Osteocyte (in vitro differentiated cells): Measurements from ENCODE around the gene XYLT1. TPM values are rescaled to one million over a fixed set of nuclear protein-coding genes. Genes with fewer than 3 reads are reported as not detected.

ENCODE experiments used
- DNase-seq: peaks from one replicate; pipeline ENCODE4 v3.0.0; 2021; ENCODE audit warnings: mixed read lengths; ENCODE audit not compliant: unreplicated experiment; ENCODE audit errors: extremely low spot score
- H3K27ac Mint-ChIP-seq: one replicate; pipeline ENCODE4 v1.8.0; 2021; ENCODE audit warnings: mild to moderate bottlenecking, mixed read lengths; ENCODE audit not compliant: unreplicated experiment
- H3K27me3 Mint-ChIP-seq: one replicate; pipeline ENCODE4 v1.8.0; 2021; ENCODE audit warnings: mixed read lengths; ENCODE audit not compliant: unreplicated experiment
- H3K36me3 Mint-ChIP-seq: one replicate; pipeline ENCODE4 v1.8.0; 2021; ENCODE audit warnings: mixed read lengths; ENCODE audit not compliant: unreplicated experiment
- H3K4me1 Mint-ChIP-seq: one replicate; pipeline ENCODE4 v1.8.0; 2021; ENCODE audit warnings: mixed read lengths; ENCODE audit not compliant: unreplicated experiment
- H3K4me3 Mint-ChIP-seq: one replicate; pipeline ENCODE4 v1.8.0; 2021; ENCODE audit warnings: mild to moderate bottlenecking, moderate library complexity, mixed read lengths; ENCODE audit not compliant: unreplicated experiment
- H3K9me3 Mint-ChIP-seq: one replicate; pipeline ENCODE4 v1.8.0; 2021; ENCODE audit warnings: mixed read lengths; ENCODE audit not compliant: unreplicated experiment
- total RNA-seq: library from RNA; stranded (reverse); gene quantifications from 2 replicates; pipeline ENCODE4 v1.2.1, GENCODE V29; 2021
- TF ChIP-seq, protein P1 (sequence below): fragments of 200-600 bp; sonication (generic); IDR thresholded peaks from 2 replicates; pipeline ENCODE4 v1.5.0; 2021; ENCODE audit warnings: antibody characterized with exemption, mild to moderate bottlenecking, moderate library complexity

The XYLT1 gene
- total RNA-seq, 1 donor from 2014 or later = 11.1 TPM

GRCh38 chr16:17396762-17397498 is 73.8 kb downstream of the XYLT1 start:
- TF ChIP-seq, protein P1, sequence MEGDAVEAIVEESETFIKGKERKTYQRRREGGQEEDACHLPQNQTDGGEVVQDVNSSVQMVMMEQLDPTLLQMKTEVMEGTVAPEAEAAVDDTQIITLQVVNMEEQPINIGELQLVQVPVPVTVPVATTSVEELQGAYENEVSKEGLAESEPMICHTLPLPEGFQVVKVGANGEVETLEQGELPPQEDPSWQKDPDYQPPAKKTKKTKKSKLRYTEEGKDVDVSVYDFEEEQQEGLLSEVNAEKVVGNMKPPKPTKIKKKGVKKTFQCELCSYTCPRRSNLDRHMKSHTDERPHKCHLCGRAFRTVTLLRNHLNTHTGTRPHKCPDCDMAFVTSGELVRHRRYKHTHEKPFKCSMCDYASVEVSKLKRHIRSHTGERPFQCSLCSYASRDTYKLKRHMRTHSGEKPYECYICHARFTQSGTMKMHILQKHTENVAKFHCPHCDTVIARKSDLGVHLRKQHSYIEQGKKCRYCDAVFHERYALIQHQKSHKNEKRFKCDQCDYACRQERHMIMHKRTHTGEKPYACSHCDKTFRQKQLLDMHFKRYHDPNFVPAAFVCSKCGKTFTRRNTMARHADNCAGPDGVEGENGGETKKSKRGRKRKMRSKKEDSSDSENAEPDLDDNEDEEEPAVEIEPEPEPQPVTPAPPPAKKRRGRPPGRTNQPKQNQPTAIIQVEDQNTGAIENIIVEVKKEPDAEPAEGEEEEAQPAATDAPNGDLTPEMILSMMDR = no peak
- Mint-ChIP-seq H3K4me3 (no peak overlapping the region), H3K36me3 (no peaks in the 10 kb centered on the region), H3K9me3 (no peaks in the 10 kb centered on the region), H3K27me3 (no peaks in the 10 kb centered on the region), H3K4me1 (peaks cover 31% of the 10 kb centered on the region), H3K27ac (peak overlapping the region; percentile 69)
- no peak for DNase-seq

DNA sequence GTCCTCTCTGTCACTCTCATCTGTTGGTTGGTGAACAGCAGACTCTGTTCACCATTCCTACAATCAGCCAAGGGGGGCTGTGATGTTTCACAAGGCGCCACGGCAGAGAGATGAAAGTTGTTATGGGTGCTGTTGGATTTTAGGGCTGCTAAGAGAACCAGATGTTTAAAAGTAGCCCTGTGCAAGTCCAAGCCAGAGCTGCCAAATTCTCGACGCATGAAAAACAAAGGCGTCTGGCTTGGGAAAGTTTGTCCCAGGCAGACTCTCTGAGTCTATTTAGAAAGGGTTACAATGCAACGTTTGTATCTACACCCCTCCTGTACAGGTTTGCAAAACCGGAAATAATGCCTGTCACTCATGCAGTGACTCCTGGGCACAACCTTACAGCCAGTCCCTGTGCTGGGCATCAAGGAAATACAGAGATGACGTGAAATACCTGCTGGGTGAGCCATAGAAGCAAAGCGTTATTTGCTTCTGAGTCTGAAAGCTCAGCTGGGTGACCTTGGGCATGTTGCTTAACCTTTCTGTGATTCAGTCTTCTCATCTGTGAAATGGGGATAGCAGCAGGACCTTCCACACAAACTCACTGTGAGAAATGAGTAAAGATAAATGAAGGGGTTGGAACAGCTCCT is 74.8 kb downstream of the XYLT1 start:
- H3K9me3 Mint-ChIP-seq = no peaks in the 10 kb centered on the region
- H3K27me3 Mint-ChIP-seq = no peaks in the 10 kb centered on the region
- H3K36me3 Mint-ChIP-seq = no peaks in the 10 kb centered on the region
- no peak overlapping the region for H3K27ac Mint-ChIP-seq
- TF ChIP-seq, protein P1 = no peak
- H3K4me3 Mint-ChIP-seq = no peak overlapping the region
- no peak for DNase-seq
- peaks cover 34% of the 10 kb centered on the region for H3K4me1 Mint-ChIP-seq

DNA sequence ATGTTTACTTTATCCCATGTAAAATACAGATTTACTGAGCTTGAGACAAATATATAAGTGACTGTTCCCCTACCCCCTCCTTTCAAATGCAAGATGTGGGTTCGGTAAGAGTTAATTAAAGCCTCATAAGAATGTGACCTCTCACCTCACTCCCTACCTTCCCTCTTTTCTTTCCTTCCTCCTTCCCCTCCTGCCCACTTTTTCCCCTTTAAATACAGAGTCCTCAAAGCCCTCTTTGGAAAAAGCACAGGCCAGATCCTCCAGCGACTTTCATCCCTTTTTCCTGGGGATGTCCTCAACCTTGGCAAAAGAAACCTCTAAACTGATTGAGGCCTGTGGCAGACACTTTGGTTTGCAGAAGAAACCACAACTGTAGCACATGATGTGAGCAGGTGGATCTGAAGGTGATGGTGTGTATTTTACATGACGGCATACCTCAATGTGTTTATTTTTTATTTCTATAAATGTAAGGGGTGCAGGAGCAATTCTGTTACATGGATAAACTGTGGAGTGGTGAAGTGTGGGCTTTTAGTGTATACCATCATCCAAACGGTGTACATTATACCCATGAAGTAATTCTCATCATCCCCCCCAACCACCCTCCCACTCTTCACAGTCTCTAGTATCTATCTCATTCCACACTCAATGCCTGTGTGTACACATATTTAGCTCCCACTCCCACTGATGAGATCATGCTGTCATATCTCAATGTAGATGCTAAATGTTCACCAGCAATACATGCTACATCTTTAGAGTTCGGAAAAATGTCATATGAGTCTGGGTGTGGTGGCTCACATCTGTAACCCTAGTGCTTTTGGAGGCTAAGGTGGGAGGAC is 77.7 kb downstream of the XYLT1 start:
- TF ChIP-seq, protein P1 = no peak
- Mint-ChIP-seq H3K27ac (no peak overlapping the region), H3K4me1 (peaks cover 34% of the 10 kb centered on the region), H3K36me3 (no peaks in the 10 kb centered on the region), H3K4me3 (no peak overlapping the region), H3K9me3 (no peaks in the 10 kb centered on the region), H3K27me3 (no peaks in the 10 kb centered on the region)
- DNase-seq = no peak

DNA sequence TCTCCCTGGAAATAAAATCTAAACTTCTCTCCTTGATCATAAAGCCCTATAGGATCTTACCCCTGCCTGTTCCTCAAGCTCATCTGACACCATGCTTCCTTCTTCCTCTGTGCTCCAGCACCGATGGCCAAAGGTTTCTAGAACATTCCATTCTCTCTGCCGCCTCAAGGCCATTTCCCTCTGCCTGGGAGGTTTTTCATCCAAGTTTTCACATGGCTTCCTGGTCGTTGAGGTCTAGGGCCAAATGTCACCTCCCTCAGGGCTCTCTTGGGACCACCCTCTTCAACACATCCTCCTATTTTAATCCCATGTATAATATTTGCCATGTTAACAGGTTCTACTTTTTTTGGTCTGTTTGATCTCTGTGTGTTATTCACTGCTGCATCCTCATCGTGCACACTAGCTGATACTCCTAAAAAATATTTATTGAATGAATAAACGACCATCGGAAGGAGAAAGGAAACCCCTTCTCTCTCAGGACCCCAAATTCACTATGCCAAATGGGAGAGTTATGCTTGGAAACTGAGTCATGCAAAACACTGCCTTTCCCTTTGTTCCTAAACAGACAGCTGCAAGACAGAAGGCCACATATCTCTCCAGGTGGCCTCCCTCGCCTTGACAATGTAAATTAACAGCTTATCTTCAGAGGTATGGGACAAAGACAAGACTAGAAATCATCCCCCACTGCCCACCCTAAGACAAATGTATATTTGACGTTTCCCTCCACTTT is 78.5 kb downstream of the XYLT1 start:
- Mint-ChIP-seq H3K27ac (no peak overlapping the region), H3K27me3 (no peaks in the 10 kb centered on the region), H3K4me1 (peaks cover 26% of the 10 kb centered on the region), H3K9me3 (no peaks in the 10 kb centered on the region), H3K4me3 (no peak overlapping the region), H3K36me3 (no peaks in the 10 kb centered on the region)
- TF ChIP-seq, protein P1 = no peak
- DNase-seq = no peak
